ENCODE data around the gene IRF2BP1.
A peak's percentile ranks its signal among the peaks of the same experiment; 100 is the strongest.
"Not testable (repeated sequence)": the region's sequence is repeated elsewhere in the genome, so short reads cannot be mapped to it uniquely, and the experiment has no call there.

The IRF2BP1 gene

DNA sequence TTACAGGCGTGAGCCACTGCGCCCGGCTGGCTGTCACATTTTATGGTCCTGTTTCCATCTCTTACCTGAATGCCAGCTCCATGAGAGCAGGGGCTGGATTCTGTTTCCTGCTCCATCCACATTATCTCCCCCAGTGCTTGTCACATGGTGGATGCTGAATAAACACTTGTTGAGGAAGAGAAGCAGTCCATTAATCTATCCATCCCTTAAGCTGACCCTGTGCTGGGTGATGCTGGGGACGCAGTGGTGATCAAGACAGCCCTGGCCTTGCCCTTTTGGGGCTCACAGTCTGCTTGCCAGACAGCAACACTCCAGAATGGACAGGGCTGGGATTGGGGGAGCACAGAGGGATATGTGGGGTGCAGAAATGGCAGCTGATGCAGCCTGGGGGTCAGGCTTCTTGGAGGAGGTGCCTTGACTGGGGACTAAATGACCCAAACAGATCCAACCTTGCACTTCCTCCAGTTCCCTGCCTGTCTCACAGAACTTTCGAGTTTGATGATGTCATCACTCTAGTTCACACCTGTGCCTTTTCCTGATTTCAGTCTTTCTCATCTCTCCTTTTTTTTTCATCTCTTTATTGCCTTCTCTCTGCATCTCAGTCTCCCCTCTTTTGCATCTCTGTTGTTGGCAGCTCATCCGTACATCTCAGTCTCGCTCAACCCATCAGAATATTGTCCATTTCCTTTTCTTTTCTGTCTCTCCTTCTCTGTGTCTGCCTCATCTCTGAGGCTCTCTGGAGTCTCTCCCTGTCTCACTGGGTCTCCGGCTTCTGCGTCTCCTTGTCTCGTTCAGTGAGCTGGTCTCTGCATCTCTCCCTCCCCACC is 4.6 kb downstream of the IRF2BP1 start:
- no peak for DNase-seq (ENCODE audit: low read depth)

DNA sequence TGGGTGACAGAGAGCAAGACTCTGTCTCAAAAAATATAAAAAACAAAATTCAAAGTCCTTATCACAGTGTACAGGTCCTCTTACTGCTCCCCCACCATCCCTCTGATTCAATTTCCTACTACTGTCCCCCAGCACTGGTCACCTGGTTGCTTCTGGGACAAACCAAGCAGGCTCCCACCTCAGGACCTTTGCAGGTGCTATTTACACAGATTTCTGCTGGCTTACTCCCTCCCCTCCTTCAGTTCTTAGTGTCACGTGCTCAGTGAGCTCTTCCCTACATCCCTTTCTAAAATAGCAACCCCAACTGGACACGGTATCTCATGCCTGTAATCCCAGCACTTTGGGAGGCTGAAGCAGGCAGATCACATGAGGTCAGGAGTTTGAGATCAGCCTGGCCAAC is 6.0 kb downstream of the IRF2BP1 start:
- DNase-seq (ENCODE audit: low read depth) = no peak

DNA sequence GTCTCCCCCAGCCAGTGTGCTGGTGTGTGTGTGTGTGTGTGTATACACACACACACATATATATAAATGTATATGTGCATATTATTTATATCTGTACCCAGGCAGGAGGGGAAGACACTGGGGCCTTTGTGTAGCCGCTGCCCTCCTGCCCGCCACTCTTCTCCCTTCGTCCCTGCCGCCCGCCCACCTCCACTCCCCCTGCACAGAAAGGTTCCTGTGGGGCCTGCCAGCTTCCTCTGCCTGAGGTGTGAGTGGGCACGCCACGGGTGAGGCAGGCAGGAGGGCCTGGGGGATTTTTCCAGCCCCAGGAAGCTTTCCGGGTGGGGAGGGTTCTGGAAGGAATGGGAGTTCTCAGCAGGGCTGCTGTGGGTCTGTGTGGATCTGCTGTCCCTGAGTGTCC is 6.9 kb downstream of the IRF2BP1 start:
- no peak for DNase-seq (ENCODE audit: low read depth)

DNA sequence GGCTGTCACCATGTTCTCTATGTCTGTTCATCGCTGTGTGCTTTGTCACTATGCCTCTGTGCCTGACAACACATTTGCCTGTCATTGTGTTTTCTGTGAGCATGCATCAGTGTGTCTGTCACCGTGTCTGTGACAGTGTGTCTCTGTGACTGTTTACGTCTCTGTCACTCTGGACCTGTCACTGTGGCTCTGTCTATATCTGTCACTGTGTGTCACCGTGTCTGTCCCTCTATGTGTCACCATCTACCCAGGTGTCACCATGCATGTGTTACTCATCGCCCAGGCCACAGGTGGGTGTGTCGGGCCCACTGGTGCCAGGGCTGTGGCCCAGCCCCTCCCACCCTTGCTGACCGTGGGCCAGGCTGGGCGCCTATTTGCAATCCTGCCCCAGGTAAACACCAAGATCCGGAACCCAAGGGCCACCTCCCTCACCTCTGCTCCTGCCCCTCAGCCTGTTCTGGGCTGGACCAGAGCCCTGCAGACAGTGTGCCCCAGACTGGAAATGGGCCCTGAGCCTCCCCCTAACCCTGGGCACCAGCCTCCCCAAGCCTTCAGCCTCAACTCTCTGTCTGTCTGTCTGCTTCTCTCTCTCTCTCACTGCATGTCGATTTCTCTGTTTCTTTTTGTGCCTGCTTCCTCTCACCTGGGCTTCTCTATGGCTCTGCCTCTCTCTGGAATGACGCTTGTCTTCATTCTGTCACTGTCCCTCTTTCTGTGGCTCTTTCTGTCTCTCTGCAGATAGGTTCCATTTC is 7.7 kb downstream of the IRF2BP1 start:
- DNase-seq (ENCODE audit: low read depth) = no peak

DNA sequence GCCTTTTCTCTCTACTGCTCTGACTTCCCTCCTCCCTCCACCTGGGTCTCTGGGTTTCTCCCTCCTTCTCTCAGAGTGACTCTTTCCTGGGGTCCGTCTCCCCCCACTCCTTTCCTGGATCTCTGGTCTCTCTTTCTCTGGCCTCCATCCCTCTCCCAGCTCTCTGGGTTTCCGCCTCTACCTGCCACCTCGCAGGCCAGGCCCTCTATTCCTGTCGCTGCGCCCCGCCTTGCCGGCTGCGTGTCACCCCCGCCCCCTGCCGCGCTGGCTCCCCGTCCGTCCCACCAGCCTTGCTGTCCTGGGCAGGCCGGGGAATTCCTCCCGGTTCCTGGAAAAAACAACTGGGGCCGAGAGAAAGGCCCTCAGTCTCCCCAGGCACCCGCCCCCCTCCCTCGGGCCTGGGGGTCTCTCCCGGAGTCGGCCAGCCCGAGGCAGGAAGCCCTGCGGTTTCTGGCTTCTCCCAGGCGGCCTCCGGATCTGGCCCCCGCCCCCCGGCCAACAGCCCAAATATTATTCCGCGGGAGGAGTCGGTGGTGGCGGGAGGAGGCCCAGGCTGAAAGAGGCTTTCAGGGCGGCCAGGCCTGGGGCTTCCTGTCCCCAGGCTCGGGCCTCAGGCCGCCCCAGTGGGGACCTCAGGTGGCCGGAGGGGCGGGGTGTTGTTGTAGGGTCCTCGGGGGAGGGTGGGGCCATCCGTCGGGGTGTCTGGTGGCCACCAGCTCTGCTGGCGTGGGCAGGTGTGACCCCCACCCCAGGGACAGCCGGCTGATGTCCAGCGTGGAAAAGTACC is 9.3 kb downstream of the IRF2BP1 start:
- no peak for DNase-seq (ENCODE audit: low read depth)

DNA sequence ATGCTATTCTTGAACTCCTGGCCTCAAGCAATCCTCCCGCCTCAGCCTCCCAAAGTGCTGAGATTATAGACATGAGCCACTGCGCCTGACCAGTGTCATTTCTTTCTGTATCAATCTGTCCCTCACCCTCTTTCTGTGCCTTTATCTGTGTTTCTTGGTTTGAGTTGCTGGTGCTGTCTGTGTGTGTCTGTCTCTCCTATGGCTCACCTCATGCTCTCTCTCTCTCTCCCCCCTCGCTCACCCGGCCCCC is 9.9 kb downstream of the IRF2BP1 start:
- DNase-seq (ENCODE audit: low read depth) = no peak

DNA sequence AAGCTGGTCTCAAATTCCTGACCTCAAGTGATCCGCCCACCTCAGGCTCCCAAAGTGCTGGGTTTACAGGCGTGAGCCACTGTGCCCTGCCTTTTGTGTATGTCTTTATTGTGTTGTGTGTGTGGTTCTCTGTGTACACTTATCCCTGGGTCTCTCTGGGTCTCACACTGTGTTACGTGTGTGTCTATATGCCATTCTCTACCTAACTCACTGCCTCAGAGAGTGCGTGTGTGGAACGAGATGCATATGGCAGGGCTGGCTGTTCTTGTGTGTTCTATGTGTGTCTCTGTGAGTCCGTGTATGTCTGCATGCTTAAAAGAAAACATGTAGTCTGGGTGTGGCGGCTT is 11.3 kb downstream of the IRF2BP1 start:
- DNase-seq (ENCODE audit: low read depth) = no peak

DNA sequence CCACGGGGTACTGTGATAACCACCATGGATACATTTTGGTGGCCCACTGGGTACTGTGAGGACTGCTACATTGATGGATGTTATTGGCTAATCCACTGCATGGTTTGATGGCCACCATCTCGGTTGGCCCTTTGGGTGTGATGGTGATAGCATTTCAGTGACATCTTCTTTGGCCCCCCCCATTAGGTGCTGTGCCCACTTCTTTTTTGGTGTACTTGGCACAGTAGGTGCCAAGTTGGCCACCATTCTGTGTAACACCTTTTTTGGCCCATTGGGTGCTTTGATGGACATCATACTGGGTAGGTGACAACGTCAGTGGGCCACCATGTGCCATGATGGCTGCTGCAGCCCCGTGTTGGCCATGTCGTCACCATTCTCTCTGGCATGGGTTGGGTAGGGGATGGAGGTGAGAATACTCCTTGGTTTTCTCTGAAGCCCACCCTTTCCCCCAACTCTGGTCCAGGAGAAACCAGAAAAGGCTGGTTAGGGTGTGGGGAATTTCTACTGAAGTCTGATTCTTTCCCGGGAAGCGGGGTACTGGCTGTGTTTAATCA is 12.6 kb downstream of the IRF2BP1 start:
- DNase-seq (ENCODE audit: low read depth) = no peak

DNA sequence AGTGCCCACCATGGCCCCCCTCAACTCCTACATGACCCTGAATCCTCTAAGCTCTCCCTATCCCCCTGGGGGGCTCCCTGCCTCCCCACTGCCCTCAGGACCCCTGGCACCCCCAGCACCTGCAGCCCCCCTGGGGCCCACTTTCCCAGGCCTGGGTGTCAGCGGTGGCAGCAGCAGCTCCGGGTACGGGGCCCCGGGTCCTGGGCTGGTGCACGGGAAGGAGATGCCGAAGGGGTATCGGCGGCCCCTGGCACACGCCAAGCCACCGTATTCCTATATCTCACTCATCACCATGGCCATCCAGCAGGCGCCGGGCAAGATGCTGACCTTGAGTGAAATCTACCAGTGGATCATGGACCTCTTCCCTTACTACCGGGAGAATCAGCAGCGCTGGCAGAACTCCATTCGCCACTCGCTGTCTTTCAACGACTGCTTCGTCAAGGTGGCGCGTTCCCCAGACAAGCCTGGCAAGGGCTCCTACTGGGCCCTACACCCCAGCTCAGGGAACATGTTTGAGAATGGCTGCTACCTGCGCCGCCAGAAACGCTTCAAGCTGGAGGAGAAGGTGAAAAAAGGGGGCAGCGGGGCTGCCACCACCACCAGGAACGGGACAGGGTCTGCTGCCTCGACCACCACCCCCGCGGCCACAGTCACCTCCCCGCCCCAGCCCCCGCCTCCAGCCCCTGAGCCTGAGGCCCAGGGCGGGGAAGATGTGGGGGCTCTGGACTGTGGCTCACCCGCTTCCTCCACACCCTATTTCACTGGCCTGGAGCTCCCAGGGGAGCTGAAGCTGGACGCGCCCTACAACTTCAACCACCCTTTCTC is 13.6 kb downstream of the IRF2BP1 start:
- DNase-seq (ENCODE audit: low read depth) = no peak

DNA sequence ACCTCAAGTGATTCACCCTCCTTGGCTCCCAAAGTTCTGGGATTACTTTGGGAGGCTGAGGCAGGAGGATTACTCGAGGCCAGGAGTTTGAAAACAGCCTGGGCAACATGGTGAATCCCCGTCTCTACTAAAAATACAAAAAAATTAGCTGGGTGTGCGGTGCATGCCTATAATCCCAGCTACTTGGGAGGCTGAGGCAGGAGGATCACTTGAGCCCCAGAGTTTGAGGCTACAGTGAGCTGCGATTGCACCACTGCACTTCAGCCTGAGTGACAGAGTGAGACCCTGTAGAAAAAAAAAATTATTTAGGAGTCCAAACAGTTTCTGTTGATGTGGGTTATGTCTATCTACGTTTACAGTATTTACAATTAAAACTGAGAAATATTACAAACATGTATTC is 15.1 kb downstream of the IRF2BP1 start:
- no peak for DNase-seq (ENCODE audit: low read depth)

DNA sequence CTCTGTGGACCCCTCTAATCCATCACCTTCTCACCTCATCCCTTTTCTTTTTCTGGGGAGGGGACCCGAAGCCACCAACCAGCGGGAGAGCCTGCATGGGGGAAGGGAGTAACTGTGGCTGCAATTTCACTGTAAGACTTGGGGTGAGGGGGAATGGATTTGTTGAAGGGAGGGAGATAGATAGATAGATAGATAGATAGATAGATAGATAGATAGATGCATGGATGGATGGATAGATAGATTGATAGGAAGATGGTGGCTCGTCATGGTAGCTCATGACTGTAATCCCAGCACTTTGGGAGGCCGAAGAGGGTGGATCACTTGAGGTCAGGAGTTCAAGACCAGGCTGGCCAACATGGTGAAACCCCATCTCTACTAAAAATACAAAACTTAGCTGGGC is 18.7 kb downstream of the IRF2BP1 start:
- not testable (repeated sequence) for DNase-seq (ENCODE audit: low read depth)

DNA sequence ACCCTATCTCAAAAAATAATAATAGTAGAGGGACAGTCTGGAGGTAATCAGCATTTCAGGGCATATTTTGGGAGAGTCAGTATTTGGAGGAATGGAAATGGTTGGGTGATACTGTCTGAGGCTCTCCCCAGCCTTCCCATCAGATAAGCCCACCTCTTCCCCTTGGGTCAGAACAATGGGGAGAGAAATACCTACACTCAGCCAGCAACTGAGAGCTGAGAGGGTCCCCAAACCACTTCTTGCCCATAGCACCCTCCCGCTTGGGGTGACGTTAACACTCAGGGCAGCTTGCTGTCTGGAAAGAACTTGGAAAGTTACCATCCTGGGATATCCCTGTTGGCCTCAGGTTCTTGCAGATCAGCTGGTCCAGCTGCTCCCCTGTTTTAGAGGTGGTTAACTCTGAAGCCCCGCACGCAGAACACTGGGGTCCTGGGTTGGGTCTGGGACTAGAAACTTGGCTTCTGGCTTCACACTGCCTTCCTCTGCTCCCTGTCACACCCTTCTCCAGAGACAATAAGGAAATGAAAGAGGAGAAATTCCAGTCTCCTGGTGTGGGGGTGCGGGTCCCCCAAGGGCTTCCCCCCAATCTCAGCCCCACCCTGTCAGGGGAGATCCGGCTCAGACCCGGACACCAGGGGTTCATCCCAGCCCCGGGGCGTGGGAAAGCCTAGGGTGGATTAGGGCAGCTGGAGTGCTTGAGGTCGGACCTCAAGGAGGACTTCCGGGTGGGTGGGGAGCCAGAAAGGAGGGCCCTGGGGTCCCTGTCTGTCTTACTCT is 19.4 kb downstream of the IRF2BP1 start:
- no peak for DNase-seq (ENCODE audit: low read depth)

DNA sequence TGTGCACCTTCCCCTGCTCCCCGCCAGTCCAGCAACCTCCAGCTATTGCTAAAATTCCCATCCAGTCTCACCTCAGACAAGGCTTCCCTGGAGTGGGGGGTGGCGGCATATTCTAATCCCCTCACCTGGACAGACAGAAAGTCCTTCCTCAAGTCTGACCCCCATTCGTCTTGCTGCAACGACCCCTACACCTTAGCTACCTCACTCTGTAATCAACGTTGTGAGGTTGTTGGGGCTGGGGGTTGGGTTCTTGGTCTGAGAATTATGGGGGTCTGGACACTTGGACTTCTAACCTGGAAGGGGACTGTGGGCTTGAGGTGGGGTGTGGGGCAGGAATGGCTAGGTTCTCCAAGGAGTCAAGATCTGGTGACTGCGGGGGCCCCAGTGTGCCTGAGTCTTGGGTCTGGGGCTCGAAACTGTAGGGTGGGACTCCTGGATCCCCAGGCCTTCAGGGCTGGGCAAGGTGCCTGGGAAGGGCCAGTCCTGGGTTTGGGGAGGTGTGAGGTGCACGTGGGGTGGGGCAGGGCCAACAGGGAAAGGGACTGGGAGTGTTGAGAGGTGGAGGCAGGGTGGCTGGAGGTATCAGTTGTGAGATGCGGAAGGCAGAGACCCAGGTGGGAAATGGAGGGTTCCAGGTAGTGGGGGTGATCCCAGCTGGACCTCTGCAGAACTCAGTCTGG is 20.5 kb downstream of the IRF2BP1 start:
- no peak for DNase-seq (ENCODE audit: low read depth)

DNA sequence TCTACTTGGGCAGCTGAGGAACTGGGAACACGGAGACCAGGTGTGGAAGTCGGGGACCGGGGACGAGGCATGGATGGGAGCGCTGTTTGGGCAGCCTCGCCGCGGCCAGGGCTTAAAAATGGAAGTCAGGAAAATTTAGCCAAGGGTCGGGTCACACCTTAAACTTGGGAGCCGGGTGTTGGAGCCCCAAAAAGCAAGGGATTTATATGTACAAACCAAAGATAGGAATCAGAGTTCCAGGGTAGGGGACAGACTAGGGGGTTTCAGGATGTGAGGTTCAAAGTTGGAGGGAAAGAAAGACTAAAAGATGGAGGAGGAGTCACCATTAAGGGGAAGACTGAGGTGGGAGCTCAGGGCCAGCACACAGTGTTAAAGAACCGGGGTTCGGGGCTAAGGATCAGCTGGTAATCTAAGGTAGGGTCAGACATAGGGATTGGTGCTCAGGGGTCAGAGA is 21.3 kb downstream of the IRF2BP1 start:
- DNase-seq (ENCODE audit: low read depth) = no peak

DNA sequence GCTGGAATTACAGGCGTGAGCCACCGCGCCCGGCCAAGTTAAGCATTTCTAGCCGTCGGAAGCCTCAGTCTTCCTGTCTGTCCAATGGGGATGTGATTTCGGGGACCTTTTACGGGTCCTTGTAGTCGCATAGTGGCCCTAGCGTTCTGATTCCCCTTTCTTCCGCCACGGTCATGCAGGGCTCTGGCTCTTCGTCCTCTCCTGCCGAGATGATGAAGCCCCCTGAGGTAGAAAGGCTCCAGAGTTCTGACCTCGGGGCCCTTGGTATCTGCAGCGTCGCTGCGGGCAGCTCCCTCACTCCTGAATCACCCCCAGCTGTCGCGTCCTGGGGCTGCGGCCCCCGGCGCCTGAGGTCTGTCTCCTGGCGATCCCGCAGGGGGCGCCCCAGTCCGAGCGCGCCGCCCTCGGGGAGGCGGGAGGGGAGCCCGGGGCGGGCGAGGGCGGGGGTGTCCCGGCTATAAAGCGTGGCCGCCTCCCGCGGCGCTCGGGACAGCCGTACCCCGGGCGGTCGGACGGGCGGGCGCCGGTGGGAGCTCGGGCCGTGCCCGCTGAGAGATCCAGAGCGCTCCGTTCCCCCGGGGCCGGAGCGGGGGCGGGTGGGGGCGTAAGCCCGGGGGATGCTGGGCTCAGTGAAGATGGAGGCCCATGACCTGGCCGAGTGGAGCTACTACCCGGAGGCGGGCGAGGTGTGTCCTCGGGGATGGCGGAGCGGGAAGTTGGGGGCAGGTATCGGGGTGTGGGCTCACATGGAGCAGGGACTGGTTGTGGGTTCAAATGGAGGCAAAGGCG is 21.9 kb downstream of the IRF2BP1 start, which contains the start of gene FOXA3:
FOXA3 (plus strand) TSS at position 487 of the 789 bp plus-strand sequence; CDS start at position 618, 131 bp downstream.
- DNase-seq (ENCODE audit: low read depth) = peak; percentile 56

DNA sequence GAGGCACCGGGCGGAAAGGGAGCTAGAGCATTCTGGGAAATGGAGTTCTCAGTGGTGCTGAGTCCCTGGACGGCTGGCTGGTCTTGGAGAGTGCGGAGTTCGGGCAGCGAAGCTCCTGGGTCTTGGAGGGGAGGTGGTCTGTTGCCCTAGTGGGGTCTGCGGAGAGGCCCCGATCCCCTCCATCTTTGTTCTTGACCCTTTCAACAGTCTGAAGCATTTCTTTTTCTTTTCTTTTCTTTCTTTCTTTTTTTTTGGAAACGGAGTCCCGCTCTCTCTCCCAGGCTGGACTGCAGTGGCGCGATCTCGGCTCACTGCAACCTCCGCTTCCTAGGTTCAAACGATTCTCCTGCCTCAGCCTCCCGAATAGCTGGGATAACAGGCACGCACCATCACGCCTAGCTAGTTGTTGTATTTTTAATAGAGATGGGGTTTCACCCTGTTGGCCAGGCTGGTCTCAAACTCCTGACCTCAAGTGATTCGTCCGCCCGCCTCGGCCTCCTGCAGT is 22.6 kb downstream of the IRF2BP1 start:
- no peak for DNase-seq (ENCODE audit: low read depth)

DNA sequence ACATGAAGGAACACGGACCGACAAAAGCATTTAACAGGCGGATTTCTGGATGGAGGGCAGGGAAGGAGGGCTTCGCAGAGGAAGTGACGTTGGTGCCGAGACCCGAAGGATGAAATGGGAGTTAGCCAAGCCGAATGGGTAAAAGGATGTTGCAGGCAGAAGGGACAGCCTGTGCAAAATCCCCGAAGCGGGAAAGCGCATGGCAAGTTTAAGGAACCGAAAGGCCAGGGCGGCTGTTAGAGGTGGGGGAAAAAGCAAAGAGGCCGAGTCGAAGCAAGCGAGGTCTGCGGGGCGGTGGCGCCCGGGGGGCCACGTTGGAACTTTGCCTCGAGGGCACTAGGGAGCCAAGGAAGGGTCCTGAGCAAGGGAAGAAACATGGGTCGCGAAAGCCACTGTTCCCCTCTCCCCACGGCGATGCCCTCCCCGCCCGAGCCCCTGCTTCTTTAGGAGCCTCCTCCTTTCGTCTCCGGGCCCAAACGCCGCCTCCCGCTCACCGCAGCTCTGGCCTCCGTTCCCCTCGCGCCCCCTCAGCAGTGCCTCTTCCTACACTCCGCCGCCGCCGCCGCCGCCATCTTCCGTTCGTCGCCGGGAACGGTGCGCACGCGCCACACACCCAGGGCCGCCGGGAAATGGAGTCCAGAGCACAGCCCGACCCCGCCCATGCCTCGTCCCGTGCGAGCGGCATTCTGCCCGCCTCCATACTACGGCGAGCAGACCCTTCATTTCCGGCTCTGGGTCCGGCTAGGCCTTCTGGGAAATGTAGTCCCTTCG is 23.2 kb downstream of the IRF2BP1 start, which contains the start of gene SYMPK:
SYMPK (minus strand) TSS at position 584 of the 771 bp plus-strand sequence. CDS start 8,652 bp downstream, outside the sequence.
- DNase-seq (ENCODE audit: low read depth) = peak; percentile 98

DNA sequence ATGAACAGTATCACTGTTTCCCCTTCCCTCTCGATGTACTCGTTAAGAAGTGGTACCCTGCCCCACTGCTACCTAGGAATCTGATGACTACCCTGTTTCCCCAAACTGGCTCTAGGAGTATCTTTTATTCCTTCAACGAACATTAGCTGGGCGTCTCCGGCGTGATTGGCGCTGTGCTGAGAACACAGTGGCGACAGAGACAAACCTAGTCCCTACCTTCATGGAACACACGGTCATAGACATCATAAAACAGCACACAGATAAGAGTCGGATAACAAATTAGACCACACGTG is 23.7 kb downstream of the IRF2BP1 start:
- no peak for DNase-seq (ENCODE audit: low read depth)
